GM20431 (cell line): ENCODE results near the gene PTRH1.

Source experiments
- in situ Hi-C: fragments of 300-500 bp; cut with MseI, MboI; formaldehyde crosslinking; loops from one replicate; pipeline ENCODE4 v1.15.0; 2020; ENCODE audit warnings: low sequenced_read_pairs; ENCODE audit not compliant: unreplicated experiment

Gene PTRH1

GRCh38 chr9:127673234-127673633 is 42.2 kb downstream of the PTRH1 start:
- in situ Hi-C loops = no loop called here

GRCh38 chr9:127667906-127668305 is 47.6 kb downstream of the PTRH1 start:
- in situ Hi-C loops = no loop called here

- in situ Hi-C loops = no loop called here
Measured at GRCh38 chr9:127667127-127667844, 48.2 kb downstream of the PTRH1 start.

GRCh38 chr9:127664678-127665507 is 50.6 kb downstream of the PTRH1 start:
- in situ Hi-C loops = no loop called here

GRCh38 chr9:127664324-127664677 is 51.2 kb downstream of the PTRH1 start:
- in situ Hi-C loops = no loop called here
